ENCODE results near the gene PLPPR3.

DNA sequence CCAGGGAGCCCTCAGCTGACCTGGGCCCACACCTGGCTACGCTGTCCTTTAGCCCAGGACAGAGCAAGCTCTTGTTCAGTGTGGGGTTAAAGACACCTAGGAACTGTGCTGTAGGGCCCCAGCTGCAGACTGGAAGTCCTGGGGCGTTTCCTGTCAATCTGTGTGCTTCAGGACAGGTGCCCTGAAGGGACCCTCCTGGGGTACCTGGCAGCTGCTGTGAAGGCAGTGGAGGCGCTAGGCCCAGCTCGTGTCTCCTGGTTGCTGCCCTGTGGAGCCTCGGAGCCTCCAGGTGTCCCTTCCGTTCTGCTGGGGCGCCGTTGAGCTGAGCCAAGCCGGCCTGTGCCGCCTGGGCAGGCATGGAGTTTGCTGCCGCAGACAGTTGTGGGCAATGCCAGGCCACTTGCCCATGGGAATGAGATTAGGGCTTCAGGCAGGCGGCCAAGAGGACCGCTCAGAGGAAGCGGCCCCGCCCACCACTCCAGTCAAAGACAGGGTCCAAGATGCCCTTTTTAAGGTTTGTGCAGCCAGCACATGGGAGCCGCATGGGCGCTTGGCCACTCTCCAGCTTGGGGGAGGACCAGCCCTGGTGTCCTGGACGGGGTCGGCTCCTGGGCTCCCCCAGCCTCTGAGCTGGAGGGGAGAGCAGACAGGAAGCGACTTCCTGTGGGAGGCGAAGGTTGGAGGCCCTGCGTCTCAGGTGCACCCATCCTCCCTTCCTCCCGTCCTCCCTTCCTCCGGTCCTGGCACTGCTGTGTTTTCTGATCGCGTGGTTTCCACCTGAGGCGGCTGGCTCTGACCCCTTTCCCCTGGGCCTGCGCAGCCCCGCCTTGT lies 20.5 kb downstream of the PLPPR3 start:
- TF ChIP-seq, protein P1, sequence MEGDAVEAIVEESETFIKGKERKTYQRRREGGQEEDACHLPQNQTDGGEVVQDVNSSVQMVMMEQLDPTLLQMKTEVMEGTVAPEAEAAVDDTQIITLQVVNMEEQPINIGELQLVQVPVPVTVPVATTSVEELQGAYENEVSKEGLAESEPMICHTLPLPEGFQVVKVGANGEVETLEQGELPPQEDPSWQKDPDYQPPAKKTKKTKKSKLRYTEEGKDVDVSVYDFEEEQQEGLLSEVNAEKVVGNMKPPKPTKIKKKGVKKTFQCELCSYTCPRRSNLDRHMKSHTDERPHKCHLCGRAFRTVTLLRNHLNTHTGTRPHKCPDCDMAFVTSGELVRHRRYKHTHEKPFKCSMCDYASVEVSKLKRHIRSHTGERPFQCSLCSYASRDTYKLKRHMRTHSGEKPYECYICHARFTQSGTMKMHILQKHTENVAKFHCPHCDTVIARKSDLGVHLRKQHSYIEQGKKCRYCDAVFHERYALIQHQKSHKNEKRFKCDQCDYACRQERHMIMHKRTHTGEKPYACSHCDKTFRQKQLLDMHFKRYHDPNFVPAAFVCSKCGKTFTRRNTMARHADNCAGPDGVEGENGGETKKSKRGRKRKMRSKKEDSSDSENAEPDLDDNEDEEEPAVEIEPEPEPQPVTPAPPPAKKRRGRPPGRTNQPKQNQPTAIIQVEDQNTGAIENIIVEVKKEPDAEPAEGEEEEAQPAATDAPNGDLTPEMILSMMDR (IDR thresholded peaks at IDR 0.05): no peak
- no peak for TF ChIP-seq POLR2A (IDR thresholded peaks at IDR 0.05)

Measured in Peyer's patch (tissue), 4 donors.